ENCODE data around the gene SERGEF. TPM values are rescaled to one million over a fixed set of nuclear protein-coding genes. Genes with fewer than 3 reads are reported as not detected.

The SERGEF gene
- total RNA-seq, 5 donors from 2014 or later (not counting 1 experiment from before 2014, with no cell fraction given): 45.9 to 59.1 (median 55.9) TPM

- POLR2A ChIA-PET: no interaction called here
- no peak overlapping the region for H3K27ac Mint-ChIP-seq
- no peak overlapping the region for H3K4me3 Mint-ChIP-seq
- H3K27me3 ChIP-seq (replicated peaks in 1 of 2; ENCODE audit: control insufficient read depth in 2 of 2, extremely low read depth in 1 of 2, insufficient read depth in 2 of 2, low read length in 1 of 2): no peaks in the 10 kb centered on the region
- peaks cover 0 to 5% of the 10 kb centered on the region in 2 donors for H3K36me3 ChIP-seq (ENCODE audit: control insufficient read depth in 2 of 2, extremely low read depth in 1 of 2, insufficient read depth in 1 of 2, low read length in 1 of 2)
- no peaks in the 10 kb centered on the region for H3K9me3 ChIP-seq
- H3K36me3 Mint-ChIP-seq: peaks cover 20% of the 10 kb centered on the region
- no peaks in the 10 kb centered on the region for H3K27me3 Mint-ChIP-seq
- 83% methylated on average over 1 of the region's 4 CpGs for WGBS (ENCODE audit: insufficient coverage)
- H3K9me3 Mint-ChIP-seq: peaks cover 0 to 6% (median 0%) of the 10 kb centered on the region in 3 donors
- H3K4me3 ChIP-seq (ENCODE audit: control insufficient read depth in 1 of 2, extremely low read depth in 1 of 2, low read length in 1 of 2): no peak overlapping the region
- ATAC-seq (replicated peaks in 1 of 4): no peak
- no peaks in the 10 kb centered on the region for H3K4me1 Mint-ChIP-seq
- CTCF ChIA-PET: no interaction called here
- no peak for DNase-seq
- H3K4me1 ChIP-seq (ENCODE audit: control insufficient read depth in 1 of 2, extremely low read depth in 1 of 2, insufficient read depth in 2 of 2, low read length in 2 of 2): no peaks in the 10 kb centered on the region
- H3K27ac ChIP-seq (ENCODE audit: low read length): no peak overlapping the region
These were observed 229.0 kb downstream of the SERGEF start for GRCh38 chr11:17783878-17784277.

- no peaks in the 10 kb centered on the region for H3K4me1 ChIP-seq (ENCODE audit: control insufficient read depth in 1 of 2, extremely low read depth in 1 of 2, insufficient read depth in 2 of 2, low read length in 2 of 2)
- DNase-seq (no peak), ATAC-seq (replicated peaks in 1 of 4) (no peak)
- H3K27ac ChIP-seq (ENCODE audit: low read length): no peak overlapping the region
- Mint-ChIP-seq H3K4me1 (no peaks in the 10 kb centered on the region), H3K36me3 (peaks cover 12% of the 10 kb centered on the region), H3K27ac (no peak overlapping the region), H3K4me3 (no peak overlapping the region), H3K9me3 (no peaks in the 10 kb centered on the region), H3K27me3 (no peaks in the 10 kb centered on the region)
- CTCF ChIA-PET: interaction anchor here in 1 of 2 donors (0.6 kb wide), 1 partner anchor 807 kb away, joined by 3 read pairs; no protein-coding TSS in a partner anchor
- POLR2A ChIA-PET: interaction anchor here in 1 of 2 donors (0.5 kb wide), 1 partner anchor 14 kb away, joined by 9 read pairs; no protein-coding TSS in a partner anchor
- H3K27me3 ChIP-seq (replicated peaks in 1 of 2; ENCODE audit: control insufficient read depth in 2 of 2, extremely low read depth in 1 of 2, insufficient read depth in 2 of 2, low read length in 1 of 2): no peaks in the 10 kb centered on the region
- H3K9me3 ChIP-seq: no peaks in the 10 kb centered on the region
- H3K4me3 ChIP-seq (ENCODE audit: control insufficient read depth in 1 of 2, extremely low read depth in 1 of 2, low read length in 1 of 2): no peak overlapping the region
- H3K36me3 ChIP-seq (ENCODE audit: control insufficient read depth in 2 of 2, extremely low read depth in 1 of 2, insufficient read depth in 1 of 2, low read length in 1 of 2): peaks cover 0 to 4% of the 10 kb centered on the region in 2 donors
- WGBS (ENCODE audit: insufficient coverage): 90% methylated on average over 1 of the region's 4 CpGs
These were observed 230.1 kb downstream of the SERGEF start for GRCh38 chr11:17782603-17783337.

GRCh38 chr11:17782145-17782544 is 230.7 kb downstream of the SERGEF start:
- Histone ChIP-seq H3K27me3 (replicated peaks in 1 of 2; ENCODE audit: control insufficient read depth in 2 of 2, extremely low read depth in 1 of 2, insufficient read depth in 2 of 2, low read length in 1 of 2) (no peaks in the 10 kb centered on the region), H3K36me3 (ENCODE audit: control insufficient read depth in 2 of 2, extremely low read depth in 1 of 2, insufficient read depth in 1 of 2, low read length in 1 of 2) (no peaks in the 10 kb centered on the region), H3K9me3 (no peaks in the 10 kb centered on the region), H3K4me1 (ENCODE audit: control insufficient read depth in 1 of 2, extremely low read depth in 1 of 2, insufficient read depth in 2 of 2, low read length in 2 of 2) (no peaks in the 10 kb centered on the region), H3K4me3 (ENCODE audit: control insufficient read depth in 1 of 2, extremely low read depth in 1 of 2, low read length in 1 of 2) (no peak overlapping the region), H3K27ac (ENCODE audit: low read length) (no peak overlapping the region)
- Mint-ChIP-seq H3K27me3 (no peaks in the 10 kb centered on the region), H3K9me3 (no peaks in the 10 kb centered on the region), H3K27ac (no peak overlapping the region), H3K4me3 (no peak overlapping the region), H3K4me1 (no peaks in the 10 kb centered on the region), H3K36me3 (peaks cover 5% of the 10 kb centered on the region)
- WGBS (ENCODE audit: insufficient coverage): 86% methylated on average over 8 of the region's 12 CpGs
- ChIA-PET CTCF (interaction anchor here in 1 of 2 donors (0.7 kb wide), 1 partner anchor 456 kb away, joined by 5 read pairs; no protein-coding TSS in a partner anchor), POLR2A (interaction anchor here in 1 of 2 donors (0.5 kb wide), 1 partner anchor 13 kb away, joined by 9 read pairs; no protein-coding TSS in a partner anchor)
- ATAC-seq (replicated peaks in 1 of 4): no peak
- no peak for DNase-seq

DNA sequence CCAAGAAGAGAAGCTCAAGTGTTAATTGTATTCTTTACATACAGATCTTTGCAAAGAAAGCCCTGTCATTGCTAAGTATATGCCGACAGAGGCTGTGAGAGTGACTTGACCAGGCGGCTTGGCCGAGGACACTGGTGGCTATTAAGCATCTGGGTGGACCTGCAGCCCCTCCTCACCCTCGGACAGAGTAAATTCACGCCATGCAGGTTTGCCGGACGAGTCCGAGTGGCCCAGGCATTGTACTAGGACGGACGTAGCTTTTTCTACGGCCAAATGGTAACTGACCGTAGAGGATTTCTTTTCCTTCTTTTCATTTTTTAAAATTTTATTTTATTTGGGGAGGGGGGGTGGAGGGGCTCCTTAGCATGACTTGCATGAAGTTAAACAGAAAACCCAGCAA is 231.2 kb downstream of the SERGEF start:
- H3K27ac Mint-ChIP-seq: no peak overlapping the region
- POLR2A ChIA-PET: no interaction called here
- H3K9me3 Mint-ChIP-seq: no peaks in the 10 kb centered on the region
- Histone ChIP-seq H3K9me3 (no peaks in the 10 kb centered on the region), H3K36me3 (ENCODE audit: control insufficient read depth in 2 of 2, extremely low read depth in 1 of 2, insufficient read depth in 1 of 2, low read length in 1 of 2) (no peaks in the 10 kb centered on the region), H3K27ac (ENCODE audit: low read length) (no peak overlapping the region), H3K4me3 (ENCODE audit: control insufficient read depth in 1 of 2, extremely low read depth in 1 of 2, low read length in 1 of 2) (no peak overlapping the region), H3K4me1 (ENCODE audit: control insufficient read depth in 1 of 2, extremely low read depth in 1 of 2, insufficient read depth in 2 of 2, low read length in 2 of 2) (no peaks in the 10 kb centered on the region), H3K27me3 (replicated peaks in 1 of 2; ENCODE audit: control insufficient read depth in 2 of 2, extremely low read depth in 1 of 2, insufficient read depth in 2 of 2, low read length in 1 of 2) (no peaks in the 10 kb centered on the region)
- H3K4me1 Mint-ChIP-seq: no peaks in the 10 kb centered on the region
- H3K36me3 Mint-ChIP-seq: peaks cover 5% of the 10 kb centered on the region
- CTCF ChIA-PET: interaction anchor here in 1 of 2 donors (0.7 kb wide), 1 partner anchor 456 kb away, joined by 5 read pairs; no protein-coding TSS in a partner anchor
- ATAC-seq (replicated peaks in 1 of 4) (no peak), DNase-seq (no peak)
- H3K27me3 Mint-ChIP-seq: no peaks in the 10 kb centered on the region
- 79% methylated on average over 4 of the region's 12 CpGs for WGBS (ENCODE audit: insufficient coverage)
- no peak overlapping the region for H3K4me3 Mint-ChIP-seq

DNA sequence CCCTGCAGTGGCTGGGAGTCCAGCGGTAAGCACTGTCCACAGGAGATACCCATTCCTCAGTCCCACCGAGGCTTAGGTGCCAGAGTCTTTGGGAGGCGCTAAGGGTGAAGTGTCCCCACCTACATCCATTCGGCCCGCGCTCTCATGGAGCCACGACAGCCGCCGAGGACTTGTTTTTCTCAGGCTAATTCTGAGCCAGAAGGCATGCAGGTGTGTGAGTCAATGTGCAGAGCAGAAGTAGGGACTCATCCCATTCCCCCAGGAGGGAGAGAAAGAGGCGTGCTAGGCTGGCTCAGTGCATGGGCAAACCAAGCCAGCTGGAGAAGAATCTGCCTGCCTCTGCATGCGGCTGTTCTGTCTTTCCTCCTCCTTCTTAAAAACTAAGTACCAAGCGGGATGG is 231.6 kb downstream of the SERGEF start:
- Histone ChIP-seq H3K27me3 (replicated peaks in 1 of 2; ENCODE audit: control insufficient read depth in 2 of 2, extremely low read depth in 1 of 2, insufficient read depth in 2 of 2, low read length in 1 of 2) (no peaks in the 10 kb centered on the region), H3K4me1 (ENCODE audit: control insufficient read depth in 1 of 2, extremely low read depth in 1 of 2, insufficient read depth in 2 of 2, low read length in 2 of 2) (no peaks in the 10 kb centered on the region), H3K9me3 (no peaks in the 10 kb centered on the region), H3K36me3 (ENCODE audit: control insufficient read depth in 2 of 2, extremely low read depth in 1 of 2, insufficient read depth in 1 of 2, low read length in 1 of 2) (no peaks in the 10 kb centered on the region), H3K4me3 (ENCODE audit: control insufficient read depth in 1 of 2, extremely low read depth in 1 of 2, low read length in 1 of 2) (no peak overlapping the region), H3K27ac (ENCODE audit: low read length) (no peak overlapping the region)
- DNase-seq: peak in 1 of 35 experiments; percentile 16
- peaks cover 5% of the 10 kb centered on the region for H3K36me3 Mint-ChIP-seq
- POLR2A ChIA-PET: no interaction called here
- no peaks in the 10 kb centered on the region for H3K9me3 Mint-ChIP-seq
- ATAC-seq (replicated peaks in 1 of 4): no peak
- H3K4me1 Mint-ChIP-seq: no peaks in the 10 kb centered on the region
- H3K27ac Mint-ChIP-seq: no peak overlapping the region
- 100% methylated on average over 1 of the region's 12 CpGs for WGBS (ENCODE audit: insufficient coverage)
- H3K27me3 Mint-ChIP-seq: no peaks in the 10 kb centered on the region
- no peak overlapping the region for H3K4me3 Mint-ChIP-seq
- CTCF ChIA-PET: no interaction called here

- H3K4me1 ChIP-seq (ENCODE audit: control insufficient read depth in 1 of 2, extremely low read depth in 1 of 2, insufficient read depth in 2 of 2, low read length in 2 of 2): no peaks in the 10 kb centered on the region
- CTCF ChIA-PET: interaction anchor here in 1 of 2 donors (0.6 kb wide), 1 partner anchor 33 kb away, joined by 3 read pairs; no protein-coding TSS in a partner anchor
- H3K36me3 ChIP-seq (ENCODE audit: control insufficient read depth in 2 of 2, extremely low read depth in 1 of 2, insufficient read depth in 1 of 2, low read length in 1 of 2): no peaks in the 10 kb centered on the region
- H3K27me3 Mint-ChIP-seq: no peaks in the 10 kb centered on the region
- WGBS (ENCODE audit: insufficient coverage): 93% methylated on average over 15 of the region's 15 CpGs
- POLR2A ChIA-PET: no interaction called here
- H3K4me3 Mint-ChIP-seq: no peak overlapping the region
- H3K27me3 ChIP-seq (replicated peaks in 1 of 2; ENCODE audit: control insufficient read depth in 2 of 2, extremely low read depth in 1 of 2, insufficient read depth in 2 of 2, low read length in 1 of 2): no peaks in the 10 kb centered on the region
- no peaks in the 10 kb centered on the region for H3K9me3 ChIP-seq
- H3K27ac Mint-ChIP-seq: no peak overlapping the region
- no peak overlapping the region for H3K27ac ChIP-seq (ENCODE audit: low read length)
- no peak for DNase-seq
- no peak overlapping the region for H3K4me3 ChIP-seq (ENCODE audit: control insufficient read depth in 1 of 2, extremely low read depth in 1 of 2, low read length in 1 of 2)
- no peaks in the 10 kb centered on the region for H3K9me3 Mint-ChIP-seq
- H3K4me1 Mint-ChIP-seq: no peaks in the 10 kb centered on the region
- no peak for ATAC-seq (replicated peaks in 1 of 4)
- peaks cover 1% of the 10 kb centered on the region for H3K36me3 Mint-ChIP-seq
These were observed 232.2 kb downstream of the SERGEF start for GRCh38 chr11:17780668-17781067.

Data from T-cell (primary cell).